Gastrocnemius medialis (tissue), 4 donors: ENCODE results near the gene SIL1.

Experiments
- POLR2A ChIP-seq, 2 donors: fragments of 450-650 bp; IDR thresholded peaks; one replicate each; pipeline ENCODE4 v1.6.1; 2017; ENCODE audit warnings: antibody characterized with exemption in 2 of 2, mild to moderate bottlenecking in 2 of 2, moderate library complexity in 2 of 2
- TF ChIP-seq, protein P1 (sequence below), 5 experiments: fragments of 450-650 bp in 3 of 5; fragments of 200-600 bp in 2 of 5; sonication (generic) in 2 of 5; IDR thresholded peaks in 4 of 5; conservative IDR thresholded peaks in 1 of 5; 1 replicate in 4 of 5; 2 replicates in 1 of 5; pipeline ENCODE4 v1.5.1; 2016 to 2019; ENCODE audit warnings: antibody characterized with exemption in 5 of 5, mild to moderate bottlenecking in 3 of 5, moderate library complexity in 3 of 5

DNA sequence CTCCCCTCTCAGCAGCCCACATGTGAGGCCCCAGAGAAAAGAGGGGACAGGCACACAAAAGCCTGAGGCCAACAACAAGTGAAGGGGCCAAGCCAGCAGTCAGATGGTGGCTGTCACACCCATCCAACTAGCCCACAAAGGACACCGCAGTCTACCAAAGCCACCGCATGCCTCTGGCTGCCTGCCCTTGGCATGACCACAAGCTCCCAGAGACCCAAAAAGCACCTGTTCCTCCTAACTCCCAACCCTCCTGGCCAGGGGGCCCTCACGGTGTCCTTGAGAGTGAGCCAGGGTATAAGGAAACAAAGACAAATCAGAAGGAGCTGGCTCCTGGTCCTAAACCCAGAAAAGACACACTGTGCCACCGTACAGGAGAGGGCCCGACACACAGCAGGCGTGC is 245.2 kb downstream of the SIL1 start:
- TF ChIP-seq, protein P1, sequence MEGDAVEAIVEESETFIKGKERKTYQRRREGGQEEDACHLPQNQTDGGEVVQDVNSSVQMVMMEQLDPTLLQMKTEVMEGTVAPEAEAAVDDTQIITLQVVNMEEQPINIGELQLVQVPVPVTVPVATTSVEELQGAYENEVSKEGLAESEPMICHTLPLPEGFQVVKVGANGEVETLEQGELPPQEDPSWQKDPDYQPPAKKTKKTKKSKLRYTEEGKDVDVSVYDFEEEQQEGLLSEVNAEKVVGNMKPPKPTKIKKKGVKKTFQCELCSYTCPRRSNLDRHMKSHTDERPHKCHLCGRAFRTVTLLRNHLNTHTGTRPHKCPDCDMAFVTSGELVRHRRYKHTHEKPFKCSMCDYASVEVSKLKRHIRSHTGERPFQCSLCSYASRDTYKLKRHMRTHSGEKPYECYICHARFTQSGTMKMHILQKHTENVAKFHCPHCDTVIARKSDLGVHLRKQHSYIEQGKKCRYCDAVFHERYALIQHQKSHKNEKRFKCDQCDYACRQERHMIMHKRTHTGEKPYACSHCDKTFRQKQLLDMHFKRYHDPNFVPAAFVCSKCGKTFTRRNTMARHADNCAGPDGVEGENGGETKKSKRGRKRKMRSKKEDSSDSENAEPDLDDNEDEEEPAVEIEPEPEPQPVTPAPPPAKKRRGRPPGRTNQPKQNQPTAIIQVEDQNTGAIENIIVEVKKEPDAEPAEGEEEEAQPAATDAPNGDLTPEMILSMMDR (IDR thresholded peaks at IDR 0.05 in 4 of 5, conservative IDR thresholded peaks at IDR 0.05 in 1 of 5): no peak
- no peak for TF ChIP-seq POLR2A (IDR thresholded peaks at IDR 0.05)
